ENCODE measurements around the gene EPG5.

- TF ChIP-seq CTCF (IDR thresholded peaks at IDR 0.05) (no peak), POLR2A (IDR thresholded peaks at IDR 0.05) (no peak)
Measured at GRCh38 chr18:45806226-45806625, 160.9 kb downstream of the EPG5 start.
